Stimulated activated CD8-positive, alpha-beta memory T cell treated with anti-CD3 and anti-CD28 coated beads, Interleukin-15, amount 100 ng/mL, for 4 hours (primary cell): ENCODE results near the gene DIP2C.

Experiments used
- DNase-seq, 2 donors: peaks; one replicate each; pipeline ENCODE4 v3.0.0-alpha.2; 2020; ENCODE audit warnings: low read depth in 2 of 2

DIP2C gene

DNA sequence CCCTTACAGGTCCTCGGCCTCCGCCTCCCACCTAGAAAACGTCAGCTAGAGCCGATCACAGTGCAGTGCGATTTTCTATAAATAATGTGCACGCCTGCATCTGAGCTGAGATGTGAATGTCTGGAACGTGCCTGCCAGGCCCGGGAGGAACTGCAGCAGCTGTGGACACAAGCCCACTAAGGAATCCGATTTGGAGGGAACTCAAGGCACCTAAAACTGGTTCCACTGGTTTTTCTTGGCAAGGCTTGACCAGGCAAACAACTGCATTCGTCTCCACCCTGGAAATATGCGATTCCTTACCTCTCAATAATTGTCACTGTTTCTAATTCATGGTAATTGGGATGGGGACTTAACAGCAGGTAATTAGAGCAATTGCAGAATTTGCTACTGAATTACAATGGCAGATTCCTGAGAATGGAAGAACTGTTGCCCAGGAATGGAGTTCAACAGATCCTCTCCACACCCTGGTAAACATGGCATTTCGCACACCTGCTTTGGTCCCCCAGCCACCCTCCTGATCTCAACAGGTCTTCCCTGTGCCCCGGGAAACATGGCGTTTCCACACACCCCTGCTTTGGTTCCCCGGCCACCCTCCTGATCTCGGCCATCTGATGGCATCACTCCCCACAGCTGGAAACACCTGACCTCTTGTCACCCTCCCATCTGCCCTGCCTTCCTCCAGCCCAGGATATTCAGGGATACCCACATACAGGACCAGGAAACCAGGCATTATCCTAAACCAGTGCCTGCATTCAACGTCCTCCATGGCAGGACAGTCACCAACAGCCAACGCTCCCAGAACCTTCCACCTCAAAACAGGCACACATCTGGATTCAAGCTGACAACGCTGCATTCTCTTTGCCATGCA lies 76.0 kb downstream of the DIP2C start:
- no peak for DNase-seq

DNA sequence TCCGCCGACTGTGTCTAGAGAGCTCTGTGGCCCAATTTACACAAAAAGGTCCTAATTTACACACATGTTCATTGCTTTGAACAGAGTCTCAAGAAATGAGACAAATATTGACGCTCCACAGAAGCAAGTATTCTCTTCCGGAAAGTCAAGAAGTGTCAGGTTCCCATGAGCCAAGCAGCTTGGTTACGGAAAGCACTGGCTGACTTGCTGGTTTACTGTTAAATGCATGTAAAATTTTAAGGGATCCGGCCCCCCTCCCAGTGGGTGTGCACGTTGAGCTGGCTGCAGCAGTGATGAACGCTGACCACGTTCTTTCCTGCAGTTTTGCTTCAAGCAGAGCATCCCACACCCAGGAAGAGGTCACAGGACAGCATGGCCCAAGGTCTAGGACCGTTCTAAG lies 76.8 kb downstream of the DIP2C start:
- no peak for DNase-seq

DNA sequence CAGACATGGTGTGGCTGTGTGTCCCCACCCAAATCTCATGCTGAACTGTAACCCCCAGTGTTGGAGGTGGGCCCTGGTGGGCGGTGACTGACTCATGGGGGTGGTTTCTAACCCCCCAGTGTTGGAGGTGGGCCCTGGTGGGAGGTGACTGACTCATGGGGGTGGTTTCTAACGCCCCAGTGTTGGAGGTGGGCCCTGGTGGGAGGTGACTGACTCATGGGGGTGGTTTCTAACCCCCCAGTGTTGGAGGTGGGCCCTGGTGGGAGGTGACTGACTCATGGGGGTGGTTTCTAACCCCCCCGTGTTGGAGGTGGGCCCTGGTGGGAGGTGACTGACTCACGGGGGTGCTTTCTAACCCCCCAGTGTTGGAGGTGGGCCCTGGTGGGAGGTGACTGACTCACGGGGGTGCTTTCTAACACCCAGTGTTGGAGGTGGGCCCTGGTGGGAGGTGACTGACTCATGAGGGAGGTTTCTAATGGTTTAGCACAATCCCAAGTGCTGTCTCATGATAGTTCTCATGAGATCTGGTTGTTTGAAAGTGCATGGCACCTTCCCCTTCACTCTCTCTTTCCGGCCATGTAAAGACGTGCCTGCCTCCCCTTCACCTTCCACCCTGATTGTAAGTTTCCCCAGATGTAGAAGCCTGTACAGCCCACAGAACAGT lies 78.7 kb downstream of the DIP2C start:
- DNase-seq = peak; percentile 8 to 42

DNA sequence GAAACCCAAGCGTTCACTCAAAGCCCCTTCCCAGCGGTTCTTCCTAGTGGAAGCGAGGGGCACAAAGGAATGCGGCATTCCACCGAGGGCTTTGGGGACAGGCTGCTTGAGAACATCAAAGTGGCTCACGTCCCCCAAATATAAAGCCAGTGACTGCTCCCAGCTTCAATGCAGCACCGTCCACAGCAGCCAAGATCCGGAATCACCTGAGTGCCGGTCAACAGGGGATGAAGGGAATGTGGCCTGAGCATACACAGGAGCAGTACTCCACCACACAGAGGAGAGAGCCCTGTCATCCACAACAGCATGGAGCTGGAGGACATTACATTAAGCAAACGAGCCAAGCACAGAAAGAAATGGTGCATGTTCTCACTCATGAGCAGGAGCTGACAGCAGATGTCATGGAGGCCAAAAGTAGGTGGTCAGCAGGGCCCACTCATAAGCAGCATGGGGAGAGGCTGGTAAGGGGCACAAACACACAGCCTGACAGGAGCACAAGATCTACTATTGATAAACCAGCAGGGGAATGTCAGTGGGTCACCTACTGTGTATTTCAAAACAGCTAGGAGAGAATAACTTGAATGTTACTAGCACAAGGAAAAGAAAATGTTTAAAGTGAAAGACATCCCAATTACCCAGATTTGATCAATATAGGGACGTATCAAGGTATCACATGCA lies 79.5 kb downstream of the DIP2C start:
- DNase-seq = no peak

DNA sequence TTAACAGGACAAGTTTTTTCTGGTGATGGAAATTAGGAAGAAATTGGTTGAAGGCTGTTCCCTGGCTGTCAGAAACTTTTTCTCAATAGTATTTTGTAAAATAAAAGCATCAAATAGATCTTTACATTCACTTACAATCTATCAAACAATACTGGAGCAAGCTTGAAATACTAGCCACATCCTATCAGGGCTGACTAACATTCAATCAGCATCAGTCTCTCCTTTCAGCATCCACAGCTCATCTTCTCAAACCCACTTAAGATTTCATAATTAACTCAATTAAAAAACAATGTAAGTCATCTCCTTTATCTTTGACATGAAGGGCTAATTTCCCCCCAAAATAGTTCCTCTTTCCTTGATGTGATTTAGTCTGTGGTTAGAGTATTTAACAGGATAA lies 80.2 kb downstream of the DIP2C start:
- DNase-seq = no peak

DNA sequence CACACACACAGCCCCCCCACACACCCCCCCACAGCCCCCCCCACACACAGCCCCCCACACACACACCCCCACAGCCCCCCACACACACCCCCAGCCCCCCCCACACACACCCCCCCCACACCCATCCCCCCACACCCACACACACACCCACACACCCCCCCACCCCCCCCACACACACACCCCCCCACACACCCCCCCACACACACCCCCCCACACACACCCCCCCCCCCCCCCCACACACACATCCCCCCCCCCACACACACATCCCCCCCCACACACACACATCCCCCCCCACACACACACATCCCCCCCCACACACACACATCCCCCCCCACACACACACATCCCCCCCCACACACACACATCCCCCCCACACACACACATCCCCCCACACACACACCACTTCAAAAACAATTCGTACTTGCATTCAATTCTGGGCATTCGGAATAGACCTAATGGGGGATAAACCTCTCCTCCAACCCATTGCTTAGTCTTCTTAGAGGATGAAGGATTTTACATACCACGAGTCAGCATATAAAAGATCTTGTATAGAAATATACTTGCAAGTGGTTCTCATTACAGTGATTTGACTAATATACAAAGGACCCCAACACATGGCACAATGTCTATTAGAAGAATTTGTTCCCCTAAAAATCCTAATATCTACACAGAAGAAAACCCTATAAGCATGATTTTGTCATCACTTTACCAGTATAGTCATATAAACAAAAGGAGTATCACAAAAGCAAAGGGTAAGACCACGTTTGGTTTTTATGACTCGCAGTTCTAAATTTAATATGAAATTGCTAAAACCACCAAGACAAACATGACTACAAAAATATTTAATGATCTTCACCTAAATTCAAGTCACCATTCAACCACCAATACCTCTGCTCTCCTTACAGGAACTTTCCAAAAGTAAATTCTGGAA lies 80.9 kb downstream of the DIP2C start:
- no peak for DNase-seq

DNA sequence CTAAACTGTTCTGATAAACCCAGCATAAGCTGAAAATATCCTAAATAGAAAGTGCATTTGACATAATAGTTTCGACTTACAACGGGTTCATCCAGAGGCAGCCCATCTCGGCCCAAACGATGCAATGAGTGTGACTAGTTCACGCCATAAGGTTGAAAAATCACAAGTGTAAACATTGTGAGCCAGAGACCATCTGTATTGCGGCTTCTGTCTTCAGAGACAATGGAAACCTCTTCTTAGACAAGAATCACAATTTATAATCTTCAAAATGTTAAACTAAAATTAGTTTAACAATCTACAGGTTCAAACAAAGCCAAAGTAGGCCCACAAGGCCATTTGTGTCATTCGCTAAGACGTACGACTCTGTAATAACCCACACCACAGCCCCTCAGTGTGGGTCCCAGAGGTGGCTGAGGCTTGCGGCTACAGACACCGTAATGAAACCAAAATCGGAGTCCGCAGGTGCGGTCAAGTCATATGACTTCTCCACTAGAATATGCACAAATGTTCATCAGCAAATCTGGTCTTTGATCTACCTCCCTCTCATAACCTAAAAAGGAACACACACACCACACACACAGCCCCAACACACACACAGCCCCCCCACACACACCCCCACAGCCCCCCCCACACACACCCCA lies 81.8 kb downstream of the DIP2C start:
- DNase-seq = no peak

DNA sequence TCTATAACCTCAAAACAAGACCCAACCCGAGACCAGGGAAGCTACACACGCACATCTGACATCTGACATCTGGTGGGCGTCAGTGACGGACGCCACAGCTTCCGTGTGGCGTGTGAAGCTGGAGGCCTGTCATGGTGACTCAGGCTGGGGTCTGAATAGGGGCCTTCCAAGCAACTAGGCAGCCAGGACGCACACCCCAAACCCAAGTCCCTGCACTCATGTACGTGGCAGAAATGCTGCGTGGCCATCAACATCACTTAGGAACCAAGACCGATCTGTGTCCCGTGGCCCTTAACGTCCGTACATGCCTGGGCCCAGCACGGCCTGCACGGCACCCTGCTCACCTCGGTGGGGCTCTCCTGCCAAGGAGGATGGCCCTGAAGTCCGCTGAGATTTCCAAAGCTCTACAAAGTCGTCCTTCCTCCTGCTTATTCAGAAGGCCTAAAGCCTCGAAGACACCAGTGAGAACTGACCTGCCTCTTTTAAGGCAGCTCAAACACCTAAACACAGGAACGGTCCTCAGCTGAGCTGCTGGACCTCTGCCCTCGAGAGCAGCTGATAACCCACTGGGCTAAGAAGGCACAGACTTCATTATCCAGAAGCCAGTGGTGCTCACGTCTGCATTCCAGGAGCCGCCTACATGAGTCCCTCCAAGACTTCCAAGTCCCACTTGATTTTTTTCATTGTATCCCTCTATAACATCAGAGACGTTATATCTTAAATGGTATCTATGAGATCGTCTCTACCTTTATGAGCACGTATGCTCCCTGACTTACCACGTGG lies 82.5 kb downstream of the DIP2C start:
- DNase-seq = no peak

DNA sequence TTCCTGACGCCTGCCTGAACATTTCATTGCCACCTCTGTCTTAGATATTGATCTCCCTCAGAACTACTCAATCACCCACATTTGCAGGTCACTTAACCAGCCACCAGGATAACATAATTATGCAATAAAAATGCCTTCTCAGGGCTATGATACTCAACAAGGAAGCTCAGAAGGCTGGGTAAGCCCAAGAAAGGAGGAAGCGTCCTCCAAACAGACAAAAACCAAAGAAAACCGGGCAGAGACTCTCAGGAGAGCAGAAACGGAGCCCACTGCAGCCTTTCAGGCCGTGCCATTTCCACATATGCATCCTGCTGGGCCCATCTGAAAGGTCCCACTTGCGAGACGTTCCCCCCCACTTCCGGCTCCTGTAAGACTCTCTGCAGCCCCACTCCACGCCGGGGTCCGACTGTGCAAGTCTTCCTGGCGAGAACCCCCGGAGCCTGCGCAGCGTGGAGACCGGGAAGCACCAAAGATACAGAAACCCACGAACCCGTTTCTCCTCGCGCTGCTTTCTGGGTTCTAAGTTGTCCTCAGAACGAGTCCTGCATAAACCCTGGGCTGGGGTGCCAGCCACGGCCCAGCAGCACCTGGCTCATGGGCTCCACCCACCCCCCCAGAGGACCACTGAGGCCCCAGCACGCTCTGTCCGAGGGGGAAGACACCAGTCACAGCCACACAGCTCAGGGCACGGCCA lies 83.7 kb downstream of the DIP2C start:
- DNase-seq = no peak

DNA sequence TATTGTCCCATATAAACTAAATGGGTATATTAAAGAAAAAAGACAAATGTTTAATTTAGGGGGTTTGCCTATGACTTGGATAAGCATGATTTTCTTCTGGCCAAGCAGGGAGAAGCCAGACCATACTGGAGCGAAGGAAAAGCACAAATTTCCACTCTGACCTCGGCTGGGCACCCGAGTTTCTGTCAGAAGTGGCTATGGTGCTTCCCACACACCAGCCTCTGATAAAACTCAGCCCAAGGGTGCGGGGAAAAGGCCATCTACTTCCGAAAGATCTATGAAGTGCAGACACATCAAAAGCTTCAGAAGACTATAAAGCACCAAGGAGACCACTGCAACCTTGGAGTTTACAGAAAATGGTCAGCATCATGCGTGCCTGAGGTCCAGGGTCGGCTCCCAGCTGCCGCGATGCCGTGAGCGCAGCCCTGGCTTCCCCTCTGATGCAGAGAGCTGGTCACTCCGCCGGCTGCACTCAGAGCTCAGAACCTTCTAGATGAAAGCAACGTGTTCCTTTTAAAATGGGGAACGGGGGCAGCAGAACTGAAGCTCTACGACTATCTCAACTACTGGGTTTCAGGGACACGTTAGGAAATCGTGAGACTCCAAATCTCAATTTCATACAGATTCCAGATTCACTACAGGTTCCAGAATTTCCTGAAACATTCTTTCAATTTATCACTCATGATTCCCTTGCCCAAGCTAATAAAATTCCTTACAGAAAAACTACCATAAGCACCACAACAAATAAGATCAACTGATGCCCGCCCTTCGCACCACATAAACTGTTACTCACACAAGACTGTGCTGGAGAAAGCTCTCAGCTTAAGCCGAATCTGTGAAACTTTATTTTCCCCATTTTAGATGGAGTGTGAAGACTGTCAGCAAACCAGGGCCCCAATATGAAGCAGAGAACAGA lies 84.5 kb downstream of the DIP2C start:
- DNase-seq = no peak

DNA sequence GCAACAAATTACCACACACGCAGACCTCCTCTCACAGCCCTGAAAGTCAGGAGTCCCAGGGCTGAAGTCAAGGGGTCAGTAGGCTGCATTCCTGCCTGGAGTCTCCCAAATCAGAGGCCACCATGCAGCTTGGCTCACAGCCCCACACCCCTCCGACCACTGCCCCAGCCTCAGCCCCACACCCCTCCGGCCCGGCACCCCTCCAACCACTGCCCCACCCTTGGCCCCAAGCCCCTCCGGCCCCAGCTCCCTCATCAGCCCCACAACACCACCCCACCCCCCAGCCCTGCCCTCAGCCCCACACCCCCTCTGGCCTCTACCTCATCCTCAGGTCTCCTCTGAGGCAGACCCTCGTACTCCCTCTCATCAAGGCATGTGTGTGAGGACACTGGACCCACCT lies 85.7 kb downstream of the DIP2C start:
- no peak for DNase-seq

DNA sequence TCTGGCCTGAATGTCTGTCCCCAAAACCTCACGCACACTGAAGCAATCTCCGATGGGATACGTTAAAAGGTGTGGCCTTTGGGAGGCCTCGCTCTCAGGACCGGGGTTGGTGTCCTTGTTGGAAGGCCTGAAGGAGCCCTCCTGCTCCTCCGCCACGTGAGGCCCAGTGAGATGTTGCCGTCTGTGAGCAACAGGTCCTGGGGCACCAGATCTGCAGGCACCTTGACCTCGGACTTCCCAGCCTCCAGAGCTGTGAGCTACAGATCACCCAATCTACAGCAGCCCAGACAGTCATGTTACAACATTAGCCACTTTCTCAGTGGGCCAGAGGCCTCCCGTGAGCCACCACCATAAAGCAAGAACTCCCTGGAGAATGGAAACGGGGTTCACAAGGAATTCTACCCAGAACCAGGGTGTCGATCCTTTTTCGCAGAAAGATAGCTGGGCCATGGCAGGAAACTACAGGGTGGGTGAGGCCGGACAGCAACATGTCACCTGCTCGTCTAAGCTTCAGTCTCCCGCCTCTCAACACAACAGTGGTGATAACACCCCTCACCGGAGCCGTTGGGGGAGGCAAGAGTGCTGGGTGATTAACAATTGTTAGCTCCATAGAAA lies 87.0 kb downstream of the DIP2C start:
- no peak for DNase-seq

DNA sequence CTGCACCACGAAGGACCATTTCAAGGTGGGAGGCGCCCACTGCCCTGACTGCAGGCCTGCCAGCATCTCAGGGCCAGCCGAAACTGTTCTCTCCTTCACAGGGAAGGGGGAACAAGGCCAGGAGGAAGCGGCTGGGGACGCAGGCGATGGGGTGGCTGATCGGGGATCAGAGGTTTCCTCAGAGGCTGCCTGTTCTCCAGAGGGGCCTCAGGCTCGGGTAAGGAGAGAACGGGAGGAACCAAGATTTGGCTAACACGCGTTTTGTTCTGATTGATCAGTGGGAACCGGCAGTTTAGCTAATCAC lies 87.9 kb downstream of the DIP2C start:
- DNase-seq = no peak

DNA sequence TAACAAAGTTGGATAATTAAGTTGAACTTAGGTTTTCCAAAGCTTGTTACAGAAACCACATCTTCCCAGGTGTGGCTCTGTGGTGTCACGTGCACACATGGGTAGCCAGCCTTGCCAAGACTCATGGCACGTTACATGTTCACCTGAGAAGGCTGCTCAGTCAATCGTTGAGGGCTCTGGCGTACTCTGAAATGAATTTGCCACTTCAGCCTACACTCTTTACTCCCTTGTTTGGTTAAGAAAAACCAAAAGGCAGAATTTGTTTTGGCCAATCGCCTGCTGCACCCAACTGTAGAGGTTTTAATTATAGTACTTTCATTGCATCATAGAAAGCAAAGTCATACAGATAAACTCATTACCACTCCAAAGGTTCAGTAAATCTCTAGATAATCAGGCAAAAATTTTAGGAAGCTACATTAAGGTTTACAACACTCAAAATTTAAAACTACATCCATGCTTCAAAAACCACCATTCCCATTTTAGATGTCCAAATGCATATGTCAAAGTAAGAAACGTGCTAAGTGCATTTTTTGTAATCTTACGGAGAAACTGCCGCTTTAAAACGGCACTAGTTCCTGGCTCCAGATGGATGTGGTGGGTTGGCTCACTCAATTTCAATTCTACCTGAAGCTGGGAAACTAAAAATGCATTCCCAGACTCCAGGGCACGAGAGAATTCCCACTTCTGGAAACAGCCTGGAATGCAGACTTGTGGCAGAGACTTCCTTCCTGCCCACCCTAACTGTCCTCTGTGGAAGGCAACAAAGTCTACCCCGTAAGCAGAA lies 88.4 kb downstream of the DIP2C start:
- DNase-seq = no peak

DNA sequence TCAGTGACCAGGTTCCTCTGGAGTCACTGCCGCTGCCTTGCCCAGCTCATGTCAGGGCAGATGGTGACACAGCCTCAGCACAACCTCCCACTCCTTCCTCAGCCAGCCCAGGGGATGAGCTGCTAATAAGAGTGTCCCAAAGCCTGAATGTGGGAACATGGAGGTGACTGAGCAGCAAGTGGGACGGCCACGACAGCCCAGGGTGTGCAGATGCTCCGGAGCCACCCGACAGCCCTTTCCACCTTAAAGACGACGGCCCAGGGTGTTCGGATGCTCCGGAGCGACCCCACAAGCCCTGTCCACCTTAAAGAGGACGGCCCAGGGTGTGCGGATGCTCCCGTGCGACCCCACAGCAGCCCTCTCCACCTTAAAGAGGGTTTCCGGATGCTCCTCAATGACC lies 89.2 kb downstream of the DIP2C start:
- no peak for DNase-seq

DNA sequence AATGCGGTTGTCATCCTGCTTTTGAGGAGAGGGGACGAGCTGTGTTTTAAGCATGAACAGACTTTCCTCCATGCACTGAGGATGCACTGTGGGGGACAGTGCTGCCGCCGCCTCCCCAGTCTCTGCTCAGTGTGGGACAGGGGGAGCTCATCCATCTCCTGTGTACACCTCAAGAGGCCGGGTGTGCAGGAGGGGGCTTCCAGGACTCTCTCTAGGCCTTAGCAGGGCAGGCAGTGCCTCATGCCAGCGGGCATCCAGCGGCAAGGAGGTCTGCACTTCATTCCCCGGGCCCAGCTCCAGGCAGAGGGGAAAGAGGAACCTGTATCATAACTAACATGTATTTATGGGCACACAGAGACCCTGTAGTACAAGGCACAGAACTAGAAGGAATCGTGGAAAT lies 89.7 kb downstream of the DIP2C start:
- DNase-seq = no peak

DNA sequence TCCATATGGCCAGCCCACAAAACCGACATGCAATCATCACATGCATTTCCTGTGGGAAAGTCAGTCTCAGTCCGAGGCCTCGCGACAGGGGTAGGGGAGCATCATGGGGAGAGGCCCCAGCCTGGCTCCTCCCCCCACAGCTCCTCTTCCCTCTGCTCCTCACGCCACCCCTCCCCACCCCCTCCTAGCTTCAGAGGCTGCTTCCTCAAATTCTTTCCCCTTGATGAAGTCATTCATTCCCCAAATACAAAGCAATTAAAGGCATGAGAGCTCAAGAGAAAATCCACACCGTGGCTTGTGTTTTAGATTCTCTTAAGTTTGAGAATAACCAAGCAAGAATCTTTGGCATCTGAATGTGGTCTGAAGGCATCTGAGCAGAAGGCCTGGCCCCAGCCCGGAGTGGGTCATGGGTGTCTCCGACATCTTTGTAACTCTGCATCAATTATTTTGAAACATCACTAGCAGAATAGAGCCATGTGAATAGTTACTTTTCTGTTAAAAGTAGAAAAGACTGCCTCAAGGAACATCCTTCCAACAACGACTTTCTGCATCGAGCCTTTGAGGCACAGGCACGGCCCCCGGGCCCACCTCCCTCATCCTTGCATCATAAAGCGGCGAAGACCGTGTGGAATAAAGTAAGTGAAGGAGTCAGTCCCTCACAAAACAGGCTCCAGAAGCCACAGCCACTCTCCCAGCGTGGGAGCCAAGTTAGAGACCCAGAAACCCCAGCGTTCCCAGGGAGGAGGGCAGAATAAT lies 90.9 kb downstream of the DIP2C start:
- no peak for DNase-seq
